HG02852 (cell line): ENCODE data around the gene SEPHS1.
A peak's percentile ranks its signal among the peaks of the same experiment; 100 is the strongest.
"Not testable (repeated sequence)": the region's sequence is repeated elsewhere in the genome, so short reads cannot be mapped to it uniquely, and the experiment has no call there.

Experiments used
- ATAC-seq: cut with Tn5 transposase; IDR thresholded peaks from one replicate; pipeline ENCODE4 v1.9.1; 2021; ENCODE audit warnings: mild to moderate bottlenecking, moderate library complexity; ENCODE audit not compliant: unreplicated experiment

The SEPHS1 gene, protein sequence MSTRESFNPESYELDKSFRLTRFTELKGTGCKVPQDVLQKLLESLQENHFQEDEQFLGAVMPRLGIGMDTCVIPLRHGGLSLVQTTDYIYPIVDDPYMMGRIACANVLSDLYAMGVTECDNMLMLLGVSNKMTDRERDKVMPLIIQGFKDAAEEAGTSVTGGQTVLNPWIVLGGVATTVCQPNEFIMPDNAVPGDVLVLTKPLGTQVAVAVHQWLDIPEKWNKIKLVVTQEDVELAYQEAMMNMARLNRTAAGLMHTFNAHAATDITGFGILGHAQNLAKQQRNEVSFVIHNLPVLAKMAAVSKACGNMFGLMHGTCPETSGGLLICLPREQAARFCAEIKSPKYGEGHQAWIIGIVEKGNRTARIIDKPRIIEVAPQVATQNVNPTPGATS

DNA sequence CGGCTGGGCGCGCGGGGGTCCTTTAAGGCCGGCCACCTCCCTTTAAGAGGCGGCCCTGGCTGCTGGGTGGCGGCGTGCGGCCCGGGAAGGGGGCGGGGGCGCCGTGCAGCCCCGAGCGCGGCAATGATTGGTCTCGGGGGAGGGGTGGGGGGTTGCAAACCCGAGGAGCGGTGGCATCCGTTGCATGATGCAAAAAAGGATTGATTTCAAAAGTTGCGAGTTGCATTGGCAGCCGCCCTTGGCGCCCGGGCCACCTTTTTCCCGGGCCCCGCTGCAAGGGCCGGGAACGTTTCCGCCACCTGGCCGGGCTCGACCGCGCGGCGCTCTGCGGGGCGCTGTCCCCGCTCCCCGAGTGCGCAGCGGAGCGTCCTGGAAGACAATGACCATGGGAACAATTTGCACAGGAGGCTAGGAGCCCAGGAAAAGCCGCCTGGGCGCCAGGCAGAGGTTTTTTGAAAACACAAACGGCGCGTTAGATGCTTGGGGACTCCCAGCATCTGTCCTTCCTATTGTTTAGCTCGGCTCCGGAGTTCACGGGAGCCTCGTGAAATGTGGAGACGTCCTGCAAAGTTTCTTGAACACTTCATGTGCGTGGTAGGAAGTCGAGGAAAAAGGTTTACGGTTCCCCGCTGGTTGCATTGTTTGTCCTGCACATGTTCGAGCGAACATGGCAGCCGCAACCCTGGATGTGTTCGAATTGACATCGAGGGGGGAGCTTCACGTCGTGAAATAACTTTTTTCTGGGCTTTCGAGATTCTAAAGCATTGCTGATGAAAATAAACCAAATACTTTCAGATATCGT, at the start of gene SEPHS1:
Gene SEPHS1 (minus strand): TSS at position 78 of the 802 bp plus-strand sequence. CDS start 3,343 bp downstream, outside the sequence.
- peak; percentile 57 for ATAC-seq

DNA sequence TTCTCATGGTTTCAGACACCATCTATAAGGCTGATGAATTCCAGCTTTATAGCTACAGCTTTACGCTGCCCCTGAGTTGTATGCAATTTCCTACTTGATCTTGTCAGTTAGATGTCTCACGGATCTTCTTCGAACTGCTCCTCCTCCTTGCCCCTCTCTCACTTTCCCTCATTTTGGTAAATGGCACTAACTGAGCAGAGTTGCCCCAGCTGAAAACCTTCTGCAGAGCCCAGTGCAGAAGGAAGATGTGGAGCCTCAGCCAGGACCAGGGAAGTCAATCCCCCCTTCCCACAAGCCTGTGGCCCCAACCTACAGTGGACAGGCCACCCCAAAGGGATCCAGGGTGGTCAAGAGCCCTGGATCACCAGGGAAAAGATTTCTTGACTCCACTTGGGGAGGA, 49.0 kb upstream of the SEPHS1 start:
- ATAC-seq, result no peak

DNA sequence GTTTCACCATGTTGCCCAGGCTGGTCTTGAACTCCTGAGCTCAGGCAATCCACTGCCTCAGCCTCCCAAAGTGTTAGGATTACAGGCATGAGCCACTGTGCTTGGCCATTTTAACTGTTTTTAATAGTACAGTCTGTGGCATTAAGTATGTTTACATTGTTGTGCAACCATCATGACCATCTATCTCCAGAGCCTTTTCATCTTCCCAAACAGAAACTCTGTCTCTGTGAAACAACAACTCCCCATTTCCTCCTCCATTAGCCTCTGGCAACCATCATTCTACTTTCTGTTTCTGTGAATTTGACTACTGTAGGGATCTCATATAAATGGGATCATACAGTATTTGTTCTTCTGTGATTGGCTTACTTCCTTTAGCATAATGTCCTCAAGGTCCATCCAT, 48.3 kb upstream of the SEPHS1 start:
- no peak for ATAC-seq

DNA sequence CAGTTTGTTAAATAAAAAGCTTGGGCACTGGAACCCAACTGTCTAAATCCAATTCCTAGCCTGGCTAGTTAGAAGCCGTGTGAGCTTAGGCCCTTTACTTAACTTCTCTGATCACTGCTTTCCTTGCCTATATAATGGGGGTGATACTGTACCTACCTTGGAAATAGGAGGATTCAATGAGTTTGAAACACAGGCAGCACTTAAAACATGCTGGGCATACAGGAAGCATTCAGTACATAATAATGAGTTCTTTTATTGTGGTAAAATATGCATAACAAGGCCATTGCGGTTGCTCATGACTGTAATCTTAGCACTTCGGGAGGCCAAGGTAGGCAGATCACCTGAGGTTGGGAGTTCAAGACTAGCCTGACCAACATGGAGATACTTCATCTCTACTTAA, 47.4 kb upstream of the SEPHS1 start:
- ATAC-seq, result no peak

DNA sequence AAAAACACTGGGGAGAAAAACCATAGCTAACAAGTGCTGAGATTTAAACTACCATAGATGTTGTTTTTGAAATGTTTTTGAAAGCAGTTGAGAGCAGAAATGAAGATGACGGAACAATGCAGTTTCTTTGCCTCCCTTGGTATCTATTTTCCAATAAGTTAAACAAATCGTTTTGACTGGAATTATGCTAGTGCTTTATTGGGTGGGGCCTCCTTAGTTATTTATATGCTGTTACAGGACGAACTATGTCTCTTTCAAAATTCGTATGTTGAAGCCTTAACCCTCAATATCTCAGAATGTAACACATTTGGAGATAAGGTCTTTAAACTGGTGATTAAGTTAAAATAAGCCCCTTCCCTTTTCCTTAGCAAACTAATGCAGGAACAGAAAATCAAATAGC, 45.5 kb upstream of the SEPHS1 start:
- ATAC-seq, result no peak

DNA sequence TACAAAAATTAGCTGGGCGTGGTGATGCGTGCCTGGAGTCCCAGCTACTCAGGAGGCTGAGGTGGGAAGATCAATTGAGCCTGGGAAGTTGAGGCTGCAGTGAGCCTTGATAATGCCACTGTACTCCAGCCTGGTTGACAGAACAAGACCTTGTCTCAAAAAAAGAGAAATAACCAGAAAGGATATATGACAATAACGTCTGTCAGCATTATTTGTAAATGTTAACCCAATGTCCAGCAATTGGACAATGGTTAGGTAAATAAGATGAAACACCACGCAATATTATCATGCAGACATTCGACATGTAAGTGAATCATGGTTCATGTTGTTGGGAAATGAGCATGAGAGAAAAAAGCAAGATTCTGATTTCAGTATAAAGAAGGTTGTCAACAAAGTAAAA, 44.6 kb upstream of the SEPHS1 start:
- no peak for ATAC-seq

DNA sequence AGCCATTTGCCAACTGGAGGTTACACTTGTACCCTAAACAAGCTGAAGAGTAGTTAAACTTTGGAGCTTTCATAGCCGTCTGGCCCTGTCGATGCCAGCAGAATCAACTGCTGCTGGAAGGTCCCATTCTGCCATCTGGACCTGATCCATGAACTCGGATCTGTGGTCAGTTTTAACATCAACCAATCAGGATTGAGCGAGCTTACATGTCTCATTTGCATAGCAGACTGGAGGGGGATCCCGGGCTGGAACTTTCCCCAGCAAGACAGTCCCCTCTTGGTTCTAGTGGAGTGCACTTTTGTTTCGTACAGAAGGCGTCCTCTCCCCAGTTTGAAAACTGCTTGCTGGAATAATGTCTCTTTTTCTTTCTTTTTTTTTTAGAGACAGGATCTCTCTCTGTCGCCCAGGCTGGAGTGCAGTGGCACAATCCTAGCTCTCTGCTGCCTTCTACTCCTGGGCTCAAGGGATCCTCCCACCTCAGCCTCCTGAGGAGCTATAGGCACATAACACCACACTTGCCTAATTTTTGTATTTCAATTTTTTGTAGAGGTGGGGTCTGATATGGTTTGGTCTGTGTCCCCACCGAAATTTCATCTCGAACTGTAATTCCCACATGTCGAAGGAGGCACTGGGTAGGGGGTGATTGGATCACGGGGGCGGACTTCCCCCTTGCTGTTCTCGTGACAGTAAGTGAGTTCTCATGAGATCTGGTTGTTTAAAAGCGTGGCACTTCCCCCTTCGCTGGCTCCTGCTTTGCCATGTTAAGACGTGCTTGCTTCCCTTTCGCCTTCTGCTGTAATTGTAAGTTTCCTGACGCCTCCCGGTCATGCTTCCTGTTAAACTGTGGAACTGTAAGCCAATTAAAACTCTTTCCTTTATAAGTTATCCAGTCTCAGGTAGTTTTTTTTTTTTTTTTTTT, 42.8 kb upstream of the SEPHS1 start:
- no peak for ATAC-seq

DNA sequence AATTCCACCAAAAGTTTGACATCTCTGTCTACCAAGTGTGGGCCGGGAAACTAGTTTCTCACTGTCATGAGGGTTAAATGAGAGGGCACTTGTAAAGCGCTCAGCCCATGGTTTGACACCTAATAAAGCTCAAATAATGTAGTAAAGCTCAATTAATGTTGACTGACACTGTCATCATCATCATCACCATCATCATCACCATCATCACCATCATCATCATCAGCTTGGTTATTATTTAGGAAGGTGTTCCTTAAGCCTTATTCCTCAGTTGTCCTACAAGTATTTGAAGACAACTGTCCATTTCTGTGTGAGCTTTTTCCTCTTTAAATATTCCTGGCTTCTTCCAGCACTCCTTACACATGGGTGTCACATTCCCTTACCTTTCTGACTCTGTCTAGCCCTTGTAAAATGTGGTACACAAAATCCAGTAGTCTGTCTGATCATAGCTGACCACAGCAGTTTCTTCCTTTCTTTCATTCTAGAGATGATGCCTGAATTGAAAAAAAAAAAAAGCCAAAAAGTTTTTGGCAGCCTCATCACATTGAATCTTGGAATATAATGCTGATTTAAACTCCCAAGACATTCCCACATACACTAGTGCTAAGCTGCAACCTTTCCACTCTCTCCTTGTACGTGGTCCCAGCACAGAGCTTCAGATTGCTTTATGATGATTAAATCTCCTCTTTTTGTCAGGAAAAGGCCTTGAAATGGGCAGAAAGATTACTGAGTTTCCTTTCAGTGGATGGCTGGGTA, 40.6 kb upstream of the SEPHS1 start:
- no peak for ATAC-seq

DNA sequence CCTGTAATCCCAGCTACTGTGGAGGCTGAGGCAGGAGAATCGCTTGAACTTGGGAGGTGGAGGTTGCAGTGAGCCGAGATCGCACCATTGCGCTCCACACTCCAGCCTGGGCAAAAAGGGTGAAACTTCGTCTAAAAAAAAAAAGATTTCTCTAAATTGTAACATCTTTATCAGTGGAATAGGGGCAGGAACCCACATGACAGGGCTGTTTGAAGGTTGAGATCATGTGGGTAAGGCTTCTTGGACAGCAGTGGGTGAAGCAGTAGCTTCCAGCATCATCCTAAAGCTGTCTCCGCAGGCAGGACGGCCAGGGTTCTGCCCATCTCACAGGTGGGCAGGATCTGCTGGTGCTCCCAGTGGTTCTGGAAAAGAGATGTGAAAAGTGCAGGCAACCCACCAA, 37.9 kb upstream of the SEPHS1 start:
- no peak for ATAC-seq

DNA sequence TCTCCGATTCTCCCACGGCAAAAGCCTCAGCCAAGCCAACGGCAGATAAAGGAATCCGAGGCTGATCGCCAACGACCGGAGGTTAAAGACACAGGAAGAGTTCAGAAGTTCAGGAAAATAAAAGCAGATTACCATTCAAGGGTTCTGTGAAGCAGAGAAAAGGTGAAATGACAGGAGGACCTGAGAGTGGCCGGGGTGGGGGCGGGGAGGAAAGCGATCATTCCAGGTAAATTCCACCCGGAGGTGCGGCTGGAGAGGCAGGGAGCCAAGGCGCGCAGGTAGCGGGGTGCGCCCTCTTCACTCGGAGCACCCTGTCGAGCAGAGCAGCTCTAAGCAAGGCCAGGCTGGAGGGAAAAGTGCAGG, 35.3 kb upstream of the SEPHS1 start:
- ATAC-seq, result no peak

DNA sequence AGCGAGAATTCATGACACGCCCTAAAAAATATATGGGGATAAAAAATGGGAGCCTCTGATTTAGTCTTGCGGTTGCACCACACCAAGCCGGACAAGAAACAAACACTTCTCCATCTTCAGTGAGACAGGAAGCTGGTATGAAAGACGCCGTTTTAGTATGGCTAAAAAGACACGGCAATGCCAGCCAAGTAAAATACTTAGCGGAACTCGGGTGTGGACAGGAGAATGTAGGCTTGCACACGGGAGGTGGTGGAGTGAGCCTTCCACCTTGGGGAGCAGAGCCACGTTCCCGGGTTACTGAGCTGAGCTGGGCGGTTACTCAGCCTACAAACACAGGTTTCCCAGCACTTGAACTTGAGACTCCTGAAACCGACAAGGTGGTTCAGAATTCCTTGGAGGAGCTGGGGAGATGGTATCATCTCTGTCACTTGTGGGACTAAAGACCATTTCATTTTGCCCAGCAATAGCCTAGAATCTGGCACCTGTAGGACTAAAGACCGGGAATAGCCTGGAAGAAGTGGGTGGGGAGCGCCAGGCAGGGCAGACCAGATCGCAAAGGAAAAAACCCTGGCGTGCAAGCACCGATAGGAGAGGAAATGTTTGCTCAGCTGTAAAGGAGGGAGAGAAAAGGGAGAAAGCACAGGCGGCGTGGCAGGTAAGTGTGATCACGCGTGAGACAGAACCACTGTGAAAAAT, 34.8 kb upstream of the SEPHS1 start:
- no peak for ATAC-seq

DNA sequence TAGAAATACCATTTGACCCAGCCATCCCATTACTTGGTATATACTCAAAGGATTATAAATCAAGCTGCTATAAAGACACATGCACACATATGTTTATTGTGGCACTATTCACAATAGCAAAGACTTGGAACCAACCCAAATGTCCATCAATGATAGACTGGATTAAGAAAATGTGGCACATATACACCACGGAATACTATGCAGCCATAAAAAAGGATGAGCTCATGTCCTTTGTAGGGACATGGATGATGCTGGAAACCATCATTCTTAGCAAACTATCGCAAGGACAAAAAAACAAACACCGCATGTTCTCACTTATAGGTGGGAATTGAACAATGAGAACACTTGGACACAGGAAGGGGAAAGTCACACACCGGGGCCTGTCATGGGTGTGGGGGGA, 31.0 kb upstream of the SEPHS1 start:
- ATAC-seq, result not testable (repeated sequence)

DNA sequence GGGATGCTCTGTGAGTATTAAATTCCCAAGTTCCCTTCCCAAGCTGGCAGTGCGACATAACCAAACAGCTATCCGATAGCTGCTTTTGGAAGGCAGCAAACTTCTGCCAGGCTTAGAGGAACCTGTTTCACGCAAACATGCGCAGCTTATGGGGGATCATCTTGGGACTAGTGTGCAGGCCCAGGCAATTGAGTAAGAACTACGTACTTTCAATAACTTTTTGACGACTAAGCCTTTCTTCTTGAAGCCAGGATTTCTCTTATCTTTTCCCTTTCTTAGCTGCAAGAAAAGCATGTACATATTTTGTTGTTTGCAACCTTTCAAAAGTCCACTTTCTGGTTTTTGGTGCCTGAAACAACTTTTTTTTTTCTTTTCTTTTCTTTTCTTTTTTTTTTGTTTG, 28.7 kb upstream of the SEPHS1 start:
- ATAC-seq, result no peak

DNA sequence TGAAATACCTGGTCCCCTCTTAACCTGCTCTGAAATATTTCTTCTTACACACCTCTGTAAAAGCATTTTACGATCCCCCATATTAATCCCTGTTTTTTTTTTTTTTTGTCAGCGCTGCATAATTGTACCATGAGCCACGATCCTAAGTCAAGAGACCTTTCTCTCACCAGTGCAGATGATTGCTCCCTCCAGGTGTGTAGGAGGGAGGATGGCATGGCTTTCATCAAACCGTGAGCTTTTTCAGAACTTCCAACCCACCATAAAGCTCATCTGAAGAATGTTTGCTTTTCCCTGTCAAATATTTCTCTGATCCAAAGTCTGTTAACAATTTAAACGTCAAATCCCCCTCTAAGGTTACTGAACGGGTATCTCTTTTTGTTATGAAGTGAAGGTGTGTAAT, 28.2 kb upstream of the SEPHS1 start:
- no peak for ATAC-seq

DNA sequence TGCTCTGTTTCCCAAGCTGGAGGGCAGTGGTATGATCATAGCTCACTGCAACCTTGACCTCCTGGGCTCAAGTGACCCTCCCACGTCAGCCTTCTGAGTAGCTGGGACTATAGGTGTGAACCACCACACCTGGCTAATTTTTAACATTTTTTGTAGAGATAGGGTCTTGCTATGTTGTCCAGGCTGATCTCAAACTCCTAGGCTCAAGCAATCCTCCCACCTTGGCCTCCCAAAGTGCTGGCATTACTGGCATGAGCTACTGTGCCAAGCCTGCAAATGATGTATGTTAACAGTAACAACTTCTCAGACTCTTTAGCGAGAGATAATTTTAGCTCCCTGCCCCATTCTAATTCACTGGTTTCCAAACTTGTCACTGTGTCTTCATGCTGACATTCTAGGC, 27.7 kb upstream of the SEPHS1 start:
- no peak for ATAC-seq

DNA sequence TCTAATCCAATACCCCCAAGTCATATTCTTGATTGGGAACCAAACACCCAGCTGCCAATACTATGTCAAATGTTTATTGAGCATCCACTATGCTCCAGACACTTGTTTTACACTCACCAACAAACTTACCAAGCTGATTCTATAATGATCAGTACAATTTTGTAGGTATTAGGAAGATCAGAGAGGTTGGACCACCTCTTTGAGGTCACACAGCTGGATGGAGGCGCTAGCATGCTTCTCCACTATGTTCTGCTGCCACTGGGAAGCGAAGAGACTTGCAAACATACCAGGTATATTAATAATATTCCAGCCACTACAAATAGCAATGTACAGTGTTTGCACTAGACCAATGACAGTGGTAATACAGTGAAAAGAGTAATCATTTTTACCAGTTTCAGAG, 25.6 kb upstream of the SEPHS1 start:
- no peak for ATAC-seq

DNA sequence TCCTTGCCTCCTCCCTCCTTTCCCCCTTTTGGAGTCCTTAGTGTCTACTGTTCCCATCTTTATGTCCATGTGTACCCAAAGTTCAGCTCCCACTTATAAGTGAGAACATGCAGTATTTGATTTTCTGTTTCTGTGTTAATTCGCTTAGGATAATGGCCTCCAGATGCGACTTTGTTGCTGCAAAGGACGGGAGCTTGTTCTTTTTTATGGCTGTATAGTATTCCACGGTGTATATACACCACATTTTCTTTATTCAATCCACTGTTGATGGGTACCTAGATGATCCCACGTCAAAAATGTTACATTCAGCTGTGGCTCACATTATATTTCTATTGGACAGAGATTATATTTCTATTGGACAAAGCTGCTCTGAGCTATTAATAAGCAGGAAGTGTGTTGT, 24.4 kb upstream of the SEPHS1 start:
- no peak for ATAC-seq

DNA sequence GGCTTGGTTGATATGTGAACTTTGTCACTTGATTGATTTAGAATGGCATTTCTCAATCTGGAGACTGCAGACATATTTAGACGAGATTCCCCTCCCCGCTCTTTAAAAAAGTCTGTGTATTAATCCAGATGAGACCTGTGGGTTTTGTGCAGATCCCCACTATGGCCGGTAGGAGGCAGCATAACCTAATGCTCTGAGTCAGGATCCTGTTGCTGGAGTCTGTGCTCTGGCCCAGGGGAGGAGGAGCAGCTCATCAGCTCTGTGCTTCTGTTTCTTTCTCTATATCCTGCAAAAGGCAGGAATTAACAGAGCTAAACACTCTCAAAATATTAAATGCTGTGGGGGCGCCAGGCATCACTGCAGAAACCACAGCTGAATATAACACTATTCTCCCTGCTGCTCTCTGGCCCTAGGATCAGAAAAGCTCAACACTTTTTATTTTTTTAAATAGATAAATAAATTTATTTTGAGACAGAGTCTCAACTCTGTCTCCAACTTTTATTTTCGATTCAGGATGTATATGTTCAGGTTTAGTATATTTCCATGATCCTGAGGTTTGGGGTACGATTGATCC, 23.9 kb upstream of the SEPHS1 start:
- peak; percentile 69 for ATAC-seq

DNA sequence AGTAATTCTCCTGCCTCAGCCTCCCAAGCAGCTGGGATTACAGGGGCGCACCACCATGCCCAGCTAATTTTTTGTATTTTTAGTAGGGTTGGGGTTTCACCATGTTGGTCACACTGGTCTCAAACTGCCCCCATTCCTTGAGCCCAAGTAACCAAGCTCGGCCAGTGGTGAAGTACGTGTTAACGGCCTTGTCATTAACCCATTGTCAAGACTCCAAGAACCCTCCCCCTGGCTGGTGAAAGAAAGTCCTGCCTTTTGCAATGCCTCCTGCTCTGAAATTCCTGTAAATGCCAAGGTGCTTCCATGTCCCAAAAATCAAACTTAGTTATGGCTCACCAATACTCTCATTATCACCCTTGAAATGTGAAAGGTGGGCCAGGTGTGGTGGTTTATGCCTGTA, 18.8 kb upstream of the SEPHS1 start:
- ATAC-seq, result no peak

DNA sequence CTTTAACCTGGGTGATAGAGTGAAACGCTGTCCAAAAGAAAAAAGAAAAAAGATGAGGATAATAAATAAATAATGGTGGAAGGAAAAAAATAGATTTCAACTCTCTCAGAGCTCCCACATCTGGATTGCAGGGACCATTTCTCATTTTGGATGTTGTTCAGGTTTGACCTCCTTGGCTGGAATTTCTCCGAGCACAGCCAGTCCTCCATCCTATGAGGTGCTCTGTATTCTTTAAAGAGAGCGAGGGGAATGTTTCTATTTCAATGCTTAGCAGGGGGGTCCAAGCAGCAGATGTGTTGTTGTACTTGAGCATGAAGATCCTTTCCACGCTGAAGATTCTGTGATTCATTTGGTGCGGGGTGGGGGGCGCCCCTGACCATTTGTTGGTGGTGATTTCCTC, 17.7 kb upstream of the SEPHS1 start:
- ATAC-seq, result no peak
